Breast epithelium (tissue), 3 donors: ENCODE data around the gene KCNJ4.
"Not testable (repeated sequence)": the region's sequence is repeated elsewhere in the genome, so short reads cannot be mapped to it uniquely, and the experiment has no call there.

Source experiments
- CTCF ChIP-seq, 3 donors: fragments of 450-650 bp; IDR thresholded peaks; one replicate each; pipeline ENCODE4 v1.5.1; 2016 to 2017; ENCODE audit warnings: antibody characterized with exemption in 3 of 3, mild to moderate bottlenecking in 3 of 3, moderate library complexity in 3 of 3
- POLR2A ChIP-seq: fragments of 450-650 bp; IDR thresholded peaks from one replicate; pipeline ENCODE4 v1.6.1; 2016; ENCODE audit warnings: antibody characterized with exemption, mild to moderate bottlenecking, moderate library complexity
- POLR2AphosphoS5 ChIP-seq, 3 donors: sonication (generic); formaldehyde crosslinking; IDR thresholded peaks; one replicate each; pipeline ENCODE4 v1.6.1; 2017; ENCODE audit warnings: antibody characterized with exemption in 3 of 3

GRCh38 chr22:38409916-38410315 lies 45.1 kb downstream of the KCNJ4 start:
- TF ChIP-seq POLR2AphosphoS5 (IDR thresholded peaks at IDR 0.05); CTCF (IDR thresholded peaks at IDR 0.05); POLR2A: not testable (repeated sequence)
